GM19328 (cell line): ENCODE measurements around the gene EAPP.
"Not testable (repeated sequence)": the region's sequence is repeated elsewhere in the genome, so short reads cannot be mapped to it uniquely, and the experiment has no call there.

Experiments
- ATAC-seq: cut with Tn5 transposase; IDR thresholded peaks from one replicate; pipeline ENCODE4 v1.9.1; 2021; ENCODE audit warnings: mild to moderate bottlenecking, moderate library complexity; ENCODE audit not compliant: unreplicated experiment

The EAPP gene

DNA sequence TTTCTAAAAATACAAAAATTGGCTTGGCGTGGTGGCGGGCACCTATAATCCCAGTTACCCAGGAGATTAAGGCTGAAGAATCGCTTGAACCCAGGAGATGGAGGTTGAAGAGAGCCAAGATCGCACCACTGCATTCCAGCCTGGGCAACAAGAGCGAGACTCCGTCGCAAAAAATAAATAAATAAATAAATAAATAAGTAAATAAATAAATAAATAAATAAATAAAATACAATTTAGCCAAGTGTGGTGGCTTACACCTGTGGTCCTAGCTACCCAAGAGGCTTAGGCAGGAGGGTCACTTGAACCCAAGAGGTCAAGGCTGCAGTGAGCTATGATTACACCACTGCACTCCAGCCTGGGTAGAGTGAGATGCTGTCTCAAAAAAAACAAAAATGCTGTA lies 51.0 kb downstream of the EAPP start:
- ATAC-seq, result no peak

DNA sequence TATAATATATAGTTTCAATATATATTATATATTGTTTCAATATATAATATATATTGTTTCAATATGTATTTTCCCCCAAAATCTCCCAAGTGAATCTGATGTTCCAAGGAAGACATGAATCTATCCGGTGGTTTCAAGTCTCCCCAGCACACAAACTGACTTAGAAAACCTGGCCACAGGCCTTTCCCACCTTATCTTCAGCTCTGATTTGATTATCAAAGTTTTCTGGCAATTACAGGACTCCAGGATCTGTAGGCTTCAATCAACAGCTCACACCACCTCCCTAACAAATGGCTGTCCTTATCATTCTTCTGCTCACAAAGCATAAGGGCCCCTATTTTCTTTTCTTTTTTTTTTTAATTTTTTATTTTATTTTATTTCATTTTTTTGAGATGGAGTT lies 54.8 kb downstream of the EAPP start:
- ATAC-seq, result no peak

GRCh38 chr14:34482463-34482862 lies 57.0 kb downstream of the EAPP start:
- no peak for ATAC-seq

DNA sequence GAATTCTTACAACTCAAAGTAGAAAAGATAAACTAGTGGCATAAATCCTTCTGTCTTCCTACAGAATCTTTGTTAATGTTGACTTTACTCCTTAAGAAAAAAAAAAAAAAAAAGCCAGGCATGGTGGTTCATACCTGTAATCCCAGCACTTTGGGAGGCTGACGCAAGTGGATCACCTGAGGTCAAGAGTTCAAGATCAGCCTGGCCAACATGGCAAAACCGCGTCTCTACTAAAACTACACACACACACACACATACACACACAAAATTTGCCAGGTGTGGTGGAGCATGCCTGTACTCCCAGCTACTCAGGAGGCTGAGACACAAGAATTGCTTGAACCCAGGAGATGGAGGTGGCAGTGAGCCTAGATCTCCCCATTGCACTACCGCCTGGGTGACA lies 59.8 kb downstream of the EAPP start:
- no peak for ATAC-seq

DNA sequence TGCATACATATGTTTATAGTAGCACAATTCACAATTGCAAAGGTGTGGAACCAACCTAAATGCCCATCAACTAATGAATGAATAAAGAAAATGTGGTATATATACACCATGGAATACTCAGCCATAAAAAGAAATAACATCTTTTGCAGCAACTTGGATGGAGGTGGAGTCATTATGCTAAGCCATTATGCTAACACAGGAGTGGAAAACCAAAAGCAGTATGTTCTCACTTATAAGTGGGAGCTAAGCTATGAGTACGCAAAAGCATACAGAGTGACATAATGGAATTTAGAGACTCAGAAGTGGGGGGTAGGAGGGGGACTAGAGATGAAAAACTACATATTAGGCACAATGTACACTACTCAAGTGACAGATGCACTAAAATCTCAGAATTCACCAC lies 61.2 kb downstream of the EAPP start:
- no peak for ATAC-seq

GRCh38 chr14:34476036-34476435 lies 63.5 kb downstream of the EAPP start:
- ATAC-seq, result not testable (repeated sequence)

DNA sequence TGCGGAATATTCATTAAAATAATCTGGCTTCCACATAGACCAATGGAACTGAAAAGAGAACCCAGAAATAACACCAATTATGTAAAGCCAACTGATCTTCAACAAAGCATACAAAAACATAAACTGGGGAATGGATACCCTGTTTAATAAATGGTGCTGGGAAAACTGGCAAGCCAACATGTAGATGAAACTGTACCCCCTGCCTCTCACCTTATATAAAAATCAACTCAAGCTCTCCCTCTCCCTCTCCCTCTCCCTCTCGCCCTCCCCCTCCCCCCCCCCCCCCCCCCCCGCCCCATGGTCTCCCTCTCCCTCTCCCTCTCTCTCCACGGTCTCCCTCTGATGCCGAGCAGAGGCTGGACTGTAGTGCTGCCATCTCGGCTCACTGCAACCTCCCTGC lies 64.3 kb downstream of the EAPP start:
- no peak for ATAC-seq

DNA sequence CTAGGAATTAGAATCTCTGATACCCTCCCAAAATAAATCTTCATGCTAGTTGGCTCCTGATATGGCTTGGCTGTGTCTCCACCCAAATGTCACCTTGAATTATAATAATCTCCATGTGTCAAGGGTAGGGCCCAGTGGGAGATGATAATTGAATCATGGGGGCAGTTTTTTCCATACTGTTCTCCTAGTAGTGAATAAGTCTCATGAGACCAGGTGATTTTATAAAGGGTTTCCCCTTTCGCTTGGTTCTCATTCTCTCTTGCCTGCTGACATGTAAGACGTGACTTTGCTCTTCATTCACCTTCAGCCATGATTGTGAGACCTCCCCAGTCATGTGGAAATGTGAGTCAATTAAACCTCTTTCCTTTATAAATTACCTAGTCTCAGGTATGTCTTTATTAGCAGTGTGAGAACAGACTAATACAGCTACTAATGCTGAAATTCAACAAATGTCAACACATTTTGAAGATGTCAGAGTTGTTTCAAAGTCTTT lies 65.3 kb downstream of the EAPP start:
- ATAC-seq, result no peak

GRCh38 chr14:34472706-34473279 lies 66.7 kb downstream of the EAPP start:
- ATAC-seq, result no peak

DNA sequence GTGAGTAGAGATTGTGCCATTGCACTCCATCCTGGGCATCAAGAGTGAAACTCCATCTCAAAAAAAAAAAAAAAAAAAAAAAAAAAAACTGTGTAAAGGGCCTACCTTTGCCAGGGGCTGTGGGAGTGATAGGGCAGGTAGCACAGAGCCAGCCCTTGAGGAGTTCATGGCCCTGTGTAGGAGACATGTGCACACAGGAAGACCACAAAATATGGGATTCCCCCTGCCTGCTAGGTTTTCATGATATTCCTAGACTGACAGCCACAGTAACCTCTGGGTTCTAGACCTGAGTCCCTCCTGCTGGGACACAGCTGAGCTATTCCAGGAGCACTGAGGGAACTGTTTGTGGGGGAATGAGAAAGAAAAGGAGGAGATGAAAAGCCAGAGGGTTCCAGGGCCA lies 69.2 kb downstream of the EAPP start:
- no peak for ATAC-seq

- ATAC-seq, result no peak
Measured at GRCh38 chr14:34466691-34467090, 72.8 kb downstream of the EAPP start.
